Caki2 (cell line): ENCODE results near the gene ESRRA. TPM values are rescaled to one million over a fixed set of nuclear protein-coding genes. Genes with fewer than 3 reads are reported as not detected.
"Not testable (repeated sequence)": the region's sequence is repeated elsewhere in the genome, so short reads cannot be mapped to it uniquely, and the experiment has no call there.

Experiments used
- DNase-seq: peaks from one replicate; pipeline ENCODE4 v3.0.0-alpha.2; 2015; ENCODE audit warnings: low read depth
- in situ Hi-C: cut with HindIII; loops from 2 replicates; pipeline ENCODE4 v1.10.0; 2016; ENCODE audit warnings: low sequenced_read_pairs, low pct_unique_long_range_greater_than_20kb, mixed read lengths
- total RNA-seq: library from RNA; depleted of rRNA; stranded (reverse); fragments of >200 nt; shearing (Covaris generic); gene quantifications from 2 replicates; pipeline ENCODE4 v1.2.3, GENCODE V29; 2014; ENCODE audit warnings: low replicate concordance

The ESRRA gene
- total RNA-seq, 1 experiment from 2014 or later, result 48.7 TPM

DNA sequence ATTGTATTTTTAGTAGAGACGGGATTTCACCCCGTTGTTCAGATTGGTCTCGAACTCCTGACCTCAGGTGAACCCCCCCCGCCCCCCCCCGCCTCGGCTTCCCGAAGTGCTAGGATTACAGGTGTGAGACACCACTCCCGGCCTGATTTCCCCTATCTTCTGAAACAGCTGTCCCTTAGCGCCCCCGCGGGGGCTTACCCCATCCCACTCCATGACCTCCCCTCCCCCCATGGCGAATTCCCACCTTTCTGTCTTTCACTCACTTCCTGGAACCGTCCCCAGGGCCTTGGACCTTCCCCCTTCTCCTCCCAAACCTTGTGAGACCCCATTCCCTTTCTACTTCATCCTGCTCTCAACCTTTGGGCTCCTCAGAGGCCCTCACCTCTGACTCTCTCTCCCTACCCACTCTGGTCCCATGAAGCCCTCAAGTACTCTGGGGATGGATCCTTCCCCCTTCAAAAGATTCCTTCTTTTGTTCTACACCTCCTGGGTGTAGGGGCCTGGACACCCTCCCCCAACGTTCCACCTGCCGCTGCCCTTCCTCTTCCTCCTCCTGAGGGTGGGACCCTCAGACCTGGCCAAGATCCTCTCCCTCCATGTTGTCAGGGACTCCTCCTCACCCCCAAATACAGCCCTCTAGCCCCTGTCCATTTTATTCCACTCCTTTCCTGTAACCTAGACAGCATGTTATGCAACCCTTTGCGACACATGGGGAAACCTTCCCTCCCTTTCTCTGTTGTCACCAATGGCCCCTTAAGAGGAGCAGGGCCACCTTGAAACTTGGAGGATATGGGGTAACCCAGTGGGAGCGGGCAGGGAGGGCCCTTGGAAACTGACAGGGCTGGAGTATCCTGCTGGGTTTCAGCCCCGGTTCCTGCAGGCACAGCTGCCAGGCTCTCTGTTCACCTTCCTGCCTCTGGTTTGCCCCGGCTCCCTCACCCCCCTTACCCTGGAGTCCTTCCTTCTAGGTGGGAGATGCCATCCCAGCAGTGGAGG, 13.7 kb downstream of the ESRRA start:
- DNase-seq, result no peak
- in situ Hi-C loops, result no loop called here

GRCh38 chr11:64320556-64320955, 15.2 kb downstream of the ESRRA start:
- in situ Hi-C loops, result no loop called here
- no peak for DNase-seq

DNA sequence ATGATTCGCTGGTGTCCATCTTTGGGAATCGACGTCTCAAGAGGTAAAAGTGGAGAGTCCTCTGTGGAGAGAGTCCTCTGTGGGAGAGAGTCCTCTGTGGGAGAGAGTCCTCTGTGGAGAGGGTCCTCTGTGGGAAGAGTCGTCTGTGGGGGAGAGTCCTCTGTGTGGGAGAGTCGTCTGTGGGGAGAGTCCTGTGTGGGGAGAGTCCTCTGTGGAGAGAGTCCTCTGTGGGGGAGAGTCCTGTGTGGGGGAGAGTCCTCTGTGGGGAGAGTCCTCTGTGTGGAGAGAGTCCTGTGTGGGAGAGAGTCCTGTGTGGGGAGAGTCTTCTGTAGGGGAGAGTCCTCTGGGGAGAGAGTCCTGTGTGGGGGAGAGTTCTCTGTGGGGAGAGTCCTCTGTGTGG, 15.7 kb downstream of the ESRRA start:
- in situ Hi-C loops, result no loop called here
- no peak for DNase-seq

- in situ Hi-C loops, result no loop called here
- no peak for DNase-seq
Observed at GRCh38 chr11:64321533-64321932, 16.2 kb downstream of the ESRRA start.

GRCh38 chr11:64322925-64323260, 17.6 kb downstream of the ESRRA start:
- DNase-seq, result no peak
- in situ Hi-C loops, result no loop called here

DNA sequence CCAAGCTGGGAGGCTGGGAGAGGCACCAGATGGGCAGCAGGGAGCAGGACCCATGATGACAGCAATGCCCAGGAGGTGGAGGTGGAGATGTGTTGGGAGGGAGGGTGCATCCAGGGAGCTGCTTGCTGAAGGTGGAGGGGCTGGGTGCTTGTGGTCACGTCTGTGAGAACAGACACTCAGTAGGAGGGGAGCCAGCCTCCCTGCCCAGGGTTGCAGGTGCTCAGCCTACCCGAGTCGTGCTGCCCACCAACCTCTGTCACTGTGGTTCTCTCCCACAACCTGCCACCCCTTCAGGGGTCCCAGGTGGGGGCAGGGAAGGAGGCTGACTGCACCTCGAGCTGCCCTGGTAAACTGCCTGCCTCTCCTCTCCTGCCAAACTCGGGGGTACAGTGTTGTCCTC, 18.0 kb downstream of the ESRRA start:
- DNase-seq, result no peak
- in situ Hi-C loops, result no loop called here

- DNase-seq, in situ Hi-C loops: not testable (repeated sequence)
Observed at GRCh38 chr11:64323984-64324383, 18.7 kb downstream of the ESRRA start.

DNA sequence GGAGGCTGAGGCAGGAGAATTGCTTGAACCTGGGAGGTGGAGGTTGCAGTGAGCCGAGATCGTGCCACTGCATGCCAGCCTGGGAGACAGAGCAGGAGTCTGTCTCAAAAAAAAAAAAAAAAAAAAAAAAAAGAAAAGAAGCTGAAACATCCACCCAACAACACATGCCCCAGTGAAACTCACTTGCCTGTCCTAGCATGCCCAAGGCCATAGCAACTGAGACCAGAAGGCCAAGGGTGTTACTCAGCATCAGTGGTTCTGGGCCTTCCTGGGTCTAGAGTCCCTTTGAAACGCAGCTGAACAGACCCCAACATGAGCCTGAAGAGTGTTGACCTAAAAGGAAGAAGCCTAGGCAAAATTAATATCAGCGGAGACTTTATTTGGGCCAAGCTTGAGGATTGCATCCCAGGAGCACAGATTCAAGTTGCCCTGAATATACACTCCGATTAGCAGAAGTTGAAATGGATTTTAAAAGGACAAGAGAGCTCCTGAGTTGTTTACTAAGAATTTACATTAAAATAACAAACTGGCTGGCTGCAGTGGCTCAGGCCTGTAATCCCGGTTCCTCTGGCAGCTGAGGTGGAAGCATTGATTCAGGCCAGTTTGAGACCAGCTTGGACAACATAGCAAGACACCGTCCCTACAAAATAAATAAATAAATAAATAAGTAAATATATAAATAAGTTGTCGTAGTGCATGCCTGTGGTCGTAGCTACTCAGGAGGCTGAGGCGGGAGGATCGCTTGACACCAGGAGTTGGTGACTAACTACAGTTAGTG, 19.6 kb downstream of the ESRRA start:
- in situ Hi-C loops, result no loop called here
- DNase-seq, result no peak

GRCh38 chr11:64327375-64327774, 22.1 kb downstream of the ESRRA start:
- in situ Hi-C loops, result no loop called here
- no peak for DNase-seq

- no peak for DNase-seq
- in situ Hi-C loops, result no loop called here
Observed at GRCh38 chr11:64327993-64328392, 22.7 kb downstream of the ESRRA start.

DNA sequence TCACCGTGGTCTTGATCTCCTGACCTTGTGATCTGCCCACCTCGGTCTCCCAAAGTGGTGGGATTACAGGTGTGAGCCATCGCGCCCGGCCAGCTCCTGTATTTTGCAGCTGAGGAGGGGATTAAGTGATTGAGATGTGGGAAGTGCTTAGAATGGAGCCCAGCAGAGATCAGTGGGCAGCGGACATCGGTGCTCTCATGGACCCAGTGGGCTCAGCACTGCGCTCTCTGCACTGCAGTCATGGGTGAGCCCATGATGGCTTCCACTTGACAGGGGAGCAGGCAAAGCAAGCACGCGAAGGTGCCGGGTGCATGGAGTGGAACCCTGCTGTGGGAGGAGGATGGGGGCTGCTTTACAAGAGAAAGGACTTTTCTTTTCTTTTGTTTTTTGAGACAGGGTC, 25.6 kb downstream of the ESRRA start:
- DNase-seq, result no peak
- in situ Hi-C loops, result no loop called here

- in situ Hi-C loops, result no loop called here
- peak; percentile 73 for DNase-seq
Observed at GRCh38 chr11:64331569-64332371, 26.4 kb downstream of the ESRRA start.

DNA sequence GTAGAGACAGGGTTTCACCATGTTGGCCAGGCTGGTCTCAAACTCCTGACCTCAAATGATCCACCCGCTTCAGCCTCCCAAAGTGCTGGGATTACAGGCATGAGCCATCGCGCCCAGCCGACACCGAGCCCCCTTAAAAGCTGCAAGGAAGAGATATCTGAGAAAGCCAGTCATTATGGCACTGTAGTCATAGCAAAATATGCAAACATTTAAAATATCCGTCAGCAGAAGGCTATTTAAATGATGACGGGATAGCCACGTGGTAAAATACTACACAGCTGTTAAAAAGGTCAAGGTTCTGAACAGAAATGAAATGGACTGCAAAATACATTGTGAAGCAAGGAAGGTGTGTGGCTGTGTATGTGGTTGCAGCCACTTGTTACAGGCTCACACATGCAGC, 28.2 kb downstream of the ESRRA start:
- in situ Hi-C loops, result no loop called here
- no peak for DNase-seq

- in situ Hi-C loops, result no loop called here
- peak; percentile 93 for DNase-seq
Observed at GRCh38 chr11:64334764-64335735, 29.7 kb downstream of the ESRRA start.

DNA sequence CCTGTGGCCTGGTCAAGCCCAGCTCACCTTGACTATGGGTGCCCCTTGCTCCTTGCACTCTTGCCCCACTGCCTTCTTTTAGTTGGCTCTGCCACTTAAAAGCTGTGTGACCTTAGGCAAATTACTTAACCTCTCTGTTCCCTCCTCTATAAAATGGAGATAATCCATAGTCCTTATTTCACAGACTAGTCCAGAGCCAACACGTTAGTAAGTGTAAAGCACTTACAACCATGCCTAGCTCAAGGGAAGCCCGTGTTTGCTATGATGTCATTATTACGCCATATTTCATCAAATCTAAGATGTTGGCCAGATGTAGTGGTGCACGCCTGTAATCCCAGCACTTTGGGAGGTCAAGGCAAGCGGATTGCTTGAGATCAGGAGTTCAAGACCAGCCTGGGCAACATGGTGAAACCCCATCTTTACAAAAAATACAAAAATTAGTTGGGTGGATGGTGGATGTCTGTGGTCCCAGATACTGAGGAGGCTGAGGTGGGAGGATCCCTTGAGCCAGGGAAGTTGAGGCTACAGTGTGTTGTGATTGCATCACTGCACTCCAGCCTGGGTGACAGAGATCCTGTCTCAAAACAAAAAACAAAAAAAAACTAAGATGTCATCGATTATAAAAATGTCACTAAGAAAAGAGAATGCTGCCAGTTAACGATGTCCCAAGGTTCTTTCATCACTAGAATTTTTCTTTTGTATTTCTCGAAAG, 32.4 kb downstream of the ESRRA start:
- DNase-seq, result no peak
- in situ Hi-C loops, result no loop called here

- in situ Hi-C loops, result no loop called here
- no peak for DNase-seq
Observed at GRCh38 chr11:64338716-64339115, 33.4 kb downstream of the ESRRA start.

- no peak for DNase-seq
- in situ Hi-C loops, result no loop called here
Observed at GRCh38 chr11:64339286-64339685, 34.0 kb downstream of the ESRRA start.
